Vagina (tissue), 2 donors: ENCODE results near the gene LSM4.

Source experiments
- POLR2A ChIP-seq, 2 donors: fragments of 450-650 bp; IDR thresholded peaks; one replicate each; pipeline ENCODE4 v1.6.1; 2017; ENCODE audit warnings: antibody characterized with exemption in 2 of 2, mild to moderate bottlenecking in 2 of 2, moderate library complexity in 2 of 2
- POLR2AphosphoS5 ChIP-seq, 2 donors: sonication (generic); formaldehyde crosslinking; IDR thresholded peaks; one replicate each; pipeline ENCODE4 v1.9.0; 2017; ENCODE audit warnings: antibody characterized with exemption in 2 of 2, mild to moderate bottlenecking in 2 of 2, low read depth in 1 of 2; ENCODE audit not compliant: insufficient read depth in 1 of 2

- TF ChIP-seq POLR2AphosphoS5 (IDR thresholded peaks at IDR 0.05; ENCODE audit: insufficient read depth in 1 of 2, low read depth in 1 of 2), result no peak
- no peak for TF ChIP-seq POLR2A (IDR thresholded peaks at IDR 0.05)
Observed at GRCh38 chr19:18264137-18264854, 58.6 kb downstream of the LSM4 start.
